Fibroblast of the conjunctiva (primary cell): ENCODE data around the gene PRDX4.
"Not testable (repeated sequence)": the region's sequence is repeated elsewhere in the genome, so short reads cannot be mapped to it uniquely, and the experiment has no call there.

Experiments
- DNase-seq: peaks from one replicate; pipeline ENCODE4 v3.0.0-alpha.2; 2010; ENCODE audit warnings: low read depth

The PRDX4 gene

GRCh38 chrX:23673108-23673507 is 5.8 kb downstream of the PRDX4 start:
- no peak for DNase-seq

GRCh38 chrX:23676486-23676885 is 9.2 kb downstream of the PRDX4 start:
- DNase-seq, result not testable (repeated sequence)

GRCh38 chrX:23692166-23692565 is 24.9 kb downstream of the PRDX4 start:
- no peak for DNase-seq

GRCh38 chrX:23694606-23695005 is 27.3 kb downstream of the PRDX4 start:
- DNase-seq, result peak; percentile 32

GRCh38 chrX:23699636-23700194 is 32.4 kb downstream of the PRDX4 start:
- DNase-seq, result no peak

- DNase-seq, result no peak
These were observed 37.4 kb downstream of the PRDX4 start for GRCh38 chrX:23704673-23705206.

- no peak for DNase-seq
These were observed 37.9 kb downstream of the PRDX4 start for GRCh38 chrX:23705235-23705634.

- DNase-seq, result no peak
These were observed 52.9 kb downstream of the PRDX4 start for GRCh38 chrX:23720117-23720677.

GRCh38 chrX:23726191-23726590 is 58.9 kb downstream of the PRDX4 start:
- no peak for DNase-seq

GRCh38 chrX:23727206-23727605 is 59.9 kb downstream of the PRDX4 start:
- no peak for DNase-seq

- DNase-seq, result no peak
These were observed 61.9 kb downstream of the PRDX4 start for GRCh38 chrX:23729214-23729613.

- DNase-seq, result no peak
These were observed 64.7 kb downstream of the PRDX4 start for GRCh38 chrX:23731951-23732350.

GRCh38 chrX:23732704-23733103 is 65.4 kb downstream of the PRDX4 start:
- no peak for DNase-seq
